H9 (cell line): ENCODE results near the gene BCL7C. TPM values are rescaled to one million over a fixed set of nuclear protein-coding genes. Genes with fewer than 3 reads are reported as not detected.
"Not testable (repeated sequence)": the region's sequence is repeated elsewhere in the genome, so short reads cannot be mapped to it uniquely, and the experiment has no call there.

Experiments
- DNase-seq: peaks from one replicate; pipeline ENCODE4 v3.0.0-alpha.2; 2017
- H2AFZ ChIP-seq: one replicate; pipeline ENCODE4 v1.6.1; 2013; ENCODE audit warnings: mild to moderate bottlenecking, low read length, control low read depth, moderate library complexity
- H2AK5ac ChIP-seq: 2 replicates; pipeline ENCODE4 v1.6.1; 2013; ENCODE audit warnings: low read length, control low read depth, mixed read lengths; ENCODE audit not compliant: insufficient read length
- H2BK120ac ChIP-seq: one replicate; pipeline ENCODE4 v1.6.1; 2013; ENCODE audit warnings: low read depth, mild to moderate bottlenecking, low read length, control low read depth, inconsistent platforms; ENCODE audit not compliant: poor library complexity, severe bottlenecking
- H2BK12ac ChIP-seq: 2 replicates; pipeline ENCODE4 v1.6.1; 2013; ENCODE audit warnings: low read length, control low read depth, mixed read lengths, low read depth; ENCODE audit not compliant: insufficient read length
- H2BK15ac ChIP-seq: 2 replicates; pipeline ENCODE4 v1.6.1; 2013; ENCODE audit warnings: low read depth, low read length, control low read depth
- H2BK20ac ChIP-seq: one replicate; pipeline ENCODE4 v1.6.1; 2013; ENCODE audit warnings: low read depth, mild to moderate bottlenecking, low read length, control low read depth, inconsistent platforms; ENCODE audit not compliant: poor library complexity, severe bottlenecking
- H2BK5ac ChIP-seq: 2 replicates; pipeline ENCODE4 v1.6.1; 2013; ENCODE audit warnings: low read length, control low read depth, mixed read lengths; ENCODE audit not compliant: insufficient read length
- H3K14ac ChIP-seq: 2 replicates; pipeline ENCODE4 v1.6.1; 2013; ENCODE audit warnings: low read length, control low read depth; ENCODE audit not compliant: insufficient read depth
- H3K18ac ChIP-seq: 2 replicates; pipeline ENCODE4 v1.6.1; 2013; ENCODE audit warnings: low read depth, mild to moderate bottlenecking, mixed read lengths, low read length, control low read depth; ENCODE audit not compliant: insufficient read length
- H3K23ac ChIP-seq: 2 replicates; pipeline ENCODE4 v1.6.1; 2013; ENCODE audit warnings: low read length, control low read depth, mixed read lengths, low read depth; ENCODE audit not compliant: insufficient read length
- H3K23me2 ChIP-seq: 2 replicates; pipeline ENCODE4 v1.6.1; 2013; ENCODE audit warnings: low read depth, mild to moderate bottlenecking, mixed read lengths, low read length, control low read depth; ENCODE audit not compliant: insufficient read length, poor library complexity, severe bottlenecking
- H3K27ac ChIP-seq: 2 replicates; pipeline ENCODE4 v1.5.1; 2013; ENCODE audit warnings: low read length, control low read depth, mixed read lengths, low read depth; ENCODE audit not compliant: insufficient read length
- H3K27me3 ChIP-seq: 2 replicates; pipeline ENCODE4 v1.6.1; 2013; ENCODE audit warnings: low read length, control low read depth, inconsistent platforms; ENCODE audit not compliant: insufficient read depth
- H3K4ac ChIP-seq: 2 replicates; pipeline ENCODE4 v1.6.1; 2013; ENCODE audit warnings: low read depth, mild to moderate bottlenecking, control low read depth, inconsistent platforms, low read length, moderate library complexity
- H3K4me1 ChIP-seq: 2 replicates; pipeline ENCODE4 v1.6.1; 2013; ENCODE audit warnings: low read length, control low read depth, inconsistent platforms; ENCODE audit not compliant: insufficient read depth
- H3K4me2 ChIP-seq: 2 replicates; pipeline ENCODE4 v1.6.1; 2013; ENCODE audit warnings: low read length, control low read depth, mixed read lengths; ENCODE audit not compliant: insufficient read length, insufficient read depth
- H3K56ac ChIP-seq: 2 replicates; pipeline ENCODE4 v1.6.1; 2013; ENCODE audit warnings: low read depth, mild to moderate bottlenecking, mixed read lengths, low read length, control low read depth; ENCODE audit not compliant: insufficient read length
- H3K79me1 ChIP-seq: 2 replicates; pipeline ENCODE4 v1.6.1; 2013; ENCODE audit warnings: low read depth, mild to moderate bottlenecking, moderate library complexity, low read length, control low read depth, inconsistent platforms; ENCODE audit not compliant: insufficient read depth, poor library complexity, severe bottlenecking
- H3K79me2 ChIP-seq: 2 replicates; pipeline ENCODE4 v1.6.1; 2013; ENCODE audit warnings: low read length, control low read depth, inconsistent platforms; ENCODE audit not compliant: insufficient read depth
- H3K9ac ChIP-seq: 2 replicates; pipeline ENCODE4 v1.6.1; 2013; ENCODE audit warnings: low read length, control low read depth, mixed read lengths; ENCODE audit not compliant: insufficient read length; ENCODE audit errors: extremely low read depth
- H3K9me3 ChIP-seq: one replicate; pipeline ENCODE4 v1.6.1; 2013; ENCODE audit warnings: low read depth, low read length, inconsistent platforms; ENCODE audit not compliant: control insufficient read depth
- H3T11ph ChIP-seq: one replicate; pipeline ENCODE4 v1.6.1; 2013; ENCODE audit warnings: mild to moderate bottlenecking, low read length, control low read depth, inconsistent platforms
- H4K20me1 ChIP-seq: one replicate; pipeline ENCODE4 v1.6.1; 2013; ENCODE audit not compliant: control insufficient read depth, insufficient read length, insufficient read depth
- H4K5ac ChIP-seq: 2 replicates; pipeline ENCODE4 v1.6.1; 2013; ENCODE audit warnings: low read depth, mild to moderate bottlenecking, mixed read lengths, low read length, control low read depth; ENCODE audit not compliant: insufficient read length
- H4K8ac ChIP-seq: replicated peaks from 2 replicates; pipeline ENCODE4 v1.6.1; 2013; ENCODE audit warnings: low read length, control low read depth, mixed read lengths, low read depth; ENCODE audit not compliant: insufficient read length
- H4K91ac ChIP-seq: 2 replicates; pipeline ENCODE4 v1.6.1; 2013; ENCODE audit warnings: low read depth, mild to moderate bottlenecking, moderate library complexity, mixed read lengths, low read length, control low read depth; ENCODE audit not compliant: insufficient read length
- H3K27ac Mint-ChIP-seq, 3 experiments: 2 replicates in 2 of 3; 3 replicates in 1 of 3; pipeline ENCODE4 v1.8.0; 2020 to 2021; ENCODE audit warnings: mixed read lengths in 3 of 3, mild to moderate bottlenecking in 1 of 3, moderate library complexity in 1 of 3
- H3K27me3 Mint-ChIP-seq: 2 replicates; pipeline ENCODE4 v1.8.0; 2021; ENCODE audit warnings: low read depth, mild to moderate bottlenecking, moderate library complexity, mixed read lengths
- H3K36me3 Mint-ChIP-seq, 3 experiments: 2 replicates in 2 of 3; 3 replicates in 1 of 3; pipeline ENCODE4 v1.8.0; 2020 to 2021; ENCODE audit warnings: low read depth in 3 of 3, mixed read lengths in 3 of 3; ENCODE audit not compliant: insufficient read depth in 1 of 3
- H3K4me1 Mint-ChIP-seq, 2 experiments: 2 replicates each; pipeline ENCODE4 v1.8.0; 2020; ENCODE audit warnings: mixed read lengths in 2 of 2
- H3K4me3 Mint-ChIP-seq, 2 experiments: 2 replicates in 1 of 2; 3 replicates in 1 of 2; pipeline ENCODE4 v1.8.0; 2020 to 2021; ENCODE audit warnings: mild to moderate bottlenecking in 2 of 2, mixed read lengths in 2 of 2, moderate library complexity in 1 of 2
- H3K9me3 Mint-ChIP-seq, 2 experiments: 2 replicates in 1 of 2; 3 replicates in 1 of 2; pipeline ENCODE4 v1.8.0; 2020; ENCODE audit warnings: mild to moderate bottlenecking in 2 of 2, mixed read lengths in 2 of 2, moderate library complexity in 1 of 2
- WGBS: extraction: QIAGEN DNeasy Blood & Tissue Kit; methylation state at CpG from one replicate; pipeline ENCODE4 v1.1.7; 2013; ENCODE audit warnings: missing lambda C conversion rate, low lambda C conversion rate, mixed read lengths; ENCODE audit not compliant: insufficient read length; ENCODE audit errors: extremely low coverage; 5-methylcytosine and 5-hydroxymethylcytosine counted together
- total RNA-seq: library from RNA; stranded (reverse); gene quantifications from 2 replicates; pipeline ENCODE4 v1.2.1, GENCODE V29; 2021
- TF ChIP-seq, protein P1 (sequence below): fragments of 200-600 bp; sonication (generic); conservative IDR thresholded peaks from 3 replicates; pipeline ENCODE4 v1.8.0; 2021; ENCODE audit warnings: antibody characterized with exemption, mild to moderate bottlenecking

BCL7C gene
- total RNA-seq, 1 experiment from 2014 or later: 18.3 TPM

DNA sequence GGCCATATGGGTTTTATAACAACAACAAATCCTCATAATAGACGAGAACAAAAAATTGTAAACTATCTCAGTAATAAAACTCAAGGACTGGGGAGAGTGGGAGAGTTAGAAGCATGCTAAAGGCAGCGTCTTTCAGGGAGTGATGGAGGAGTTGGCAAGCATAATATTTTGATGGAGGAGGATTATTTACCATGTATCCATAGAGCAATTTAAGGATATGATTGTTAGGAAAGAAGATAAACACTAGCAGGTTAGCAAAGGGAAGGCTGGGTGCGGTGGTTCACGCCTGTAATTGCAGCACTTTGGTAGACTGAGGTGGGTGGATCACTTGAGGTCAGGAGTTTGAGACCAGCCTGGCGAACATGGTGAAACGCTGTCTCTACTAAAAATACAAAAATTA, 27.8 kb downstream of the BCL7C start:
- Histone ChIP-seq H3K27me3 (no peaks in the 10 kb centered on the region), H3K4me1 (no peaks in the 10 kb centered on the region), H2BK12ac (no peak overlapping the region), H2AFZ (no peak overlapping the region), H2BK15ac (no peak overlapping the region), H3K23me2 (no peaks in the 10 kb centered on the region), H4K8ac (no peak overlapping the region), H3K9ac (no peak overlapping the region), H3K14ac (no peak overlapping the region), H2BK20ac (no peak overlapping the region), H3K4me2 (no peak overlapping the region), H3K18ac (no peak overlapping the region), H3K56ac (no peak overlapping the region), H2BK5ac (no peak overlapping the region), H3T11ph (no peak overlapping the region), H3K79me1 (no peaks in the 10 kb centered on the region), H3K79me2 (no peaks in the 10 kb centered on the region), H2AK5ac (no peak overlapping the region), H3K23ac (no peak overlapping the region), H2BK120ac (no peak overlapping the region), H4K5ac (no peak overlapping the region), H3K9me3 (no peaks in the 10 kb centered on the region), H3K4ac (no peak overlapping the region), H4K91ac (no peak overlapping the region), H3K27ac (no peak overlapping the region), H4K20me1 (no peaks in the 10 kb centered on the region)
- H3K27ac Mint-ChIP-seq: no peak overlapping the region
- H3K4me3 Mint-ChIP-seq: no peak overlapping the region; a peak in 1 of 5 replicates
- TF ChIP-seq, protein P1, sequence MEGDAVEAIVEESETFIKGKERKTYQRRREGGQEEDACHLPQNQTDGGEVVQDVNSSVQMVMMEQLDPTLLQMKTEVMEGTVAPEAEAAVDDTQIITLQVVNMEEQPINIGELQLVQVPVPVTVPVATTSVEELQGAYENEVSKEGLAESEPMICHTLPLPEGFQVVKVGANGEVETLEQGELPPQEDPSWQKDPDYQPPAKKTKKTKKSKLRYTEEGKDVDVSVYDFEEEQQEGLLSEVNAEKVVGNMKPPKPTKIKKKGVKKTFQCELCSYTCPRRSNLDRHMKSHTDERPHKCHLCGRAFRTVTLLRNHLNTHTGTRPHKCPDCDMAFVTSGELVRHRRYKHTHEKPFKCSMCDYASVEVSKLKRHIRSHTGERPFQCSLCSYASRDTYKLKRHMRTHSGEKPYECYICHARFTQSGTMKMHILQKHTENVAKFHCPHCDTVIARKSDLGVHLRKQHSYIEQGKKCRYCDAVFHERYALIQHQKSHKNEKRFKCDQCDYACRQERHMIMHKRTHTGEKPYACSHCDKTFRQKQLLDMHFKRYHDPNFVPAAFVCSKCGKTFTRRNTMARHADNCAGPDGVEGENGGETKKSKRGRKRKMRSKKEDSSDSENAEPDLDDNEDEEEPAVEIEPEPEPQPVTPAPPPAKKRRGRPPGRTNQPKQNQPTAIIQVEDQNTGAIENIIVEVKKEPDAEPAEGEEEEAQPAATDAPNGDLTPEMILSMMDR: no peak
- H3K27me3 Mint-ChIP-seq: peaks cover 19% of the 10 kb centered on the region
- H3K4me1 Mint-ChIP-seq: no peaks in the 10 kb centered on the region
- no peaks in the 10 kb centered on the region for H3K9me3 Mint-ChIP-seq
- DNase-seq: no peak
- H3K36me3 Mint-ChIP-seq: peaks cover 0 to 1% (median 0%) of the 10 kb centered on the region in 3 experiments; a peak in 1 of 7 replicates
- no CpG with 5 or more reads among the region's 6 CpGs for WGBS

DNA sequence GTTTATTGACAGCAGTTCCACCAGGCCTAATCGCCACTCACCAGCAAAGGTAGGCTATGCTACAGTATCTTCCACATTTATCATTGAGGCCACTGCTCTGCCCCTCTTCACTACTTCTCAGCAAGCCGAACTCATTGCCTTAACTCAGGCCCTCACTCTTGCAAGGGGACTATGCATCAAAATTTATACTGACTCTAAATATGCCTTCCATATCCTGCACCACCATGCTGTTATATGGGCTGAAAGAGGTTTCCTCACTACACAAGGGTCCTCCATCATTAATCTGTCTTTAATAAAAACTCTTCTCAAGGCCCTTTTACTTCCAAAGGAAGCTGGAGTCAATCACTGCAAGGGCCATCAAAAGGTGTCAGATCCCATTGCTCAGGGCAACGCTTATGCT, 30.7 kb downstream of the BCL7C start:
- H3K27ac Mint-ChIP-seq, H2BK15ac ChIP-seq, H3K27ac ChIP-seq, H3K4me2 ChIP-seq, H3K36me3 Mint-ChIP-seq, H2AK5ac ChIP-seq, H4K5ac ChIP-seq, DNase-seq, H2BK12ac ChIP-seq, H2BK5ac ChIP-seq, H3K9me3 Mint-ChIP-seq, H3K23ac ChIP-seq, H3K4me1 ChIP-seq, H3K9me3 ChIP-seq, H2BK120ac ChIP-seq, H3K4ac ChIP-seq, H4K91ac ChIP-seq, H3K27me3 Mint-ChIP-seq, H3K56ac ChIP-seq, H3K4me3 Mint-ChIP-seq, H3K18ac ChIP-seq, H2AFZ ChIP-seq, H3K79me1 ChIP-seq, H3K14ac ChIP-seq, H3K27me3 ChIP-seq, H4K8ac ChIP-seq, H3K9ac ChIP-seq, H3T11ph ChIP-seq, H3K23me2 ChIP-seq, H4K20me1 ChIP-seq, H3K79me2 ChIP-seq, H2BK20ac ChIP-seq, H3K4me1 Mint-ChIP-seq: not testable (repeated sequence)
- no CpG with 5 or more reads among the region's 3 CpGs for WGBS
